HepG2 (cell line): ENCODE results near the gene TXN. TPM values are rescaled to one million over a fixed set of nuclear protein-coding genes. Genes with fewer than 3 reads are reported as not detected.

Experiments
- CEBPB ChIP-seq: IDR thresholded peaks from 2 replicates; pipeline ENCODE4 v1.6.1; 2011; ENCODE audit warnings: low read depth, low read length, improper control_type of control experiment, borderline replicate concordance
- ELF1 ChIP-seq: sonication (generic); formaldehyde crosslinking; IDR thresholded peaks from 2 replicates; pipeline ENCODE4 v1.4.0; 2020; ENCODE audit warnings: missing genetic modification reagents
- GABPA ChIP-seq, 2 experiments: IDR thresholded peaks; 2 replicates each; pipeline ENCODE4 v1.6.1; 2011 to 2016; ENCODE audit warnings: low read depth in 2 of 2, low read length in 1 of 2, missing biosample characterization in 1 of 2, missing genetic modification characterization in 1 of 2
- GMEB1 ChIP-seq: sonication (generic); formaldehyde crosslinking; IDR thresholded peaks from 2 replicates; pipeline ENCODE4 v1.5.1; 2020; ENCODE audit warnings: missing genetic modification reagents, mild to moderate bottlenecking, borderline replicate concordance
- KAT7 ChIP-seq: IDR thresholded peaks from 2 replicates; pipeline ENCODE4 v1.6.1; 2018; ENCODE audit warnings: borderline replicate concordance, missing compliant biosample characterization
- NFATC3 ChIP-seq: sonication (generic); formaldehyde crosslinking; IDR thresholded peaks from 2 replicates; pipeline ENCODE4 v1.5.1; 2020; ENCODE audit warnings: mild to moderate bottlenecking, missing genetic modification reagents
- NRL ChIP-seq: sonication (generic); formaldehyde crosslinking; IDR thresholded peaks from 2 replicates; pipeline ENCODE4 v1.5.0; 2020; ENCODE audit warnings: missing genetic modification reagents, mild to moderate bottlenecking, moderate library complexity, borderline replicate concordance
- SNAI1 ChIP-seq: sonication (generic); formaldehyde crosslinking; IDR thresholded peaks from 2 replicates; pipeline ENCODE4 v1.5.0; 2020; ENCODE audit warnings: mild to moderate bottlenecking, missing genetic modification reagents, borderline replicate concordance
- SP1 ChIP-seq, 2 experiments: fragments of 450-650 bp in 1 of 2; sonication (generic) in 1 of 2; formaldehyde crosslinking in 1 of 2; IDR thresholded peaks; 2 replicates each; pipeline versions ENCODE4 v1.4.0 to v1.6.1; 2016 to 2020; ENCODE audit warnings: missing genetic modification reagents in 1 of 2
- SUZ12 ChIP-seq: fragments of 150-350 bp; IDR thresholded peaks from 2 replicates; pipeline ENCODE4 v1.6.1; 2014; ENCODE audit warnings: low read depth, low read length
- TRIM22 ChIP-seq: fragments of 450-650 bp; IDR thresholded peaks from 2 replicates; pipeline ENCODE4 v1.6.1; 2017
- ZBTB10 ChIP-seq: sonication (generic); formaldehyde crosslinking; IDR thresholded peaks from 2 replicates; pipeline ENCODE4 v1.4.0; 2020; ENCODE audit warnings: missing genetic modification reagents, borderline replicate concordance
- ZFX ChIP-seq: sonication (generic); formaldehyde crosslinking; IDR thresholded peaks from 2 replicates; pipeline ENCODE4 v1.4.0; 2020; ENCODE audit warnings: mild to moderate bottlenecking, low read depth, missing genetic modification reagents, moderate library complexity
- ZNF496 ChIP-seq: sonication (generic); formaldehyde crosslinking; IDR thresholded peaks from 2 replicates; pipeline ENCODE4 v1.8.1; 2023; ENCODE audit warnings: mild to moderate bottlenecking, moderate library complexity, missing genetic modification reagents; ENCODE audit not compliant: insufficient replicate concordance
- ZNF576 ChIP-seq: sonication (generic); formaldehyde crosslinking; IDR thresholded peaks from 2 replicates; pipeline ENCODE4 v1.4.0; 2020; ENCODE audit warnings: mild to moderate bottlenecking, missing genetic modification reagents
- ZNF598 ChIP-seq: sonication (generic); formaldehyde crosslinking; IDR thresholded peaks from 2 replicates; pipeline ENCODE4 v1.5.1; 2020; ENCODE audit warnings: mild to moderate bottlenecking, missing genetic modification reagents, borderline replicate concordance
- ZNF670 ChIP-seq: sonication (generic); formaldehyde crosslinking; IDR thresholded peaks from 2 replicates; pipeline ENCODE4 v1.8.0; 2022; ENCODE audit warnings: mild to moderate bottlenecking, missing genetic modification reagents, borderline replicate concordance
- ZNF703 ChIP-seq: sonication (generic); formaldehyde crosslinking; IDR thresholded peaks from 2 replicates; pipeline ENCODE4 v1.5.1; 2020; ENCODE audit warnings: missing genetic modification reagents, mild to moderate bottlenecking, moderate library complexity, borderline replicate concordance
- ZNF709 ChIP-seq: sonication (generic); formaldehyde crosslinking; IDR thresholded peaks from 2 replicates; pipeline ENCODE4 v1.5.0; 2020; ENCODE audit warnings: mild to moderate bottlenecking, missing genetic modification reagents
- ZNF766 ChIP-seq: sonication (generic); formaldehyde crosslinking; IDR thresholded peaks from 2 replicates; pipeline ENCODE4 v1.5.0; 2020; ENCODE audit warnings: missing genetic modification reagents, borderline replicate concordance
- ZNF784 ChIP-seq: sonication (generic); formaldehyde crosslinking; IDR thresholded peaks from 2 replicates; pipeline ENCODE4 v1.5.1; 2020; ENCODE audit warnings: missing genetic modification reagents, mild to moderate bottlenecking, borderline replicate concordance
- polyA plus RNA-seq, 8 experiments: library from polyadenylated mRNA; depleted of rRNA in 3 of 8; stranded (reverse) in 7 of 8; unstranded in 1 of 8; fragments of >200 nt; fragmentation: Illumina TruSeq in 4 of 8; extraction: Trizol in 4 of 8; gene quantifications; 2 replicates each; pipeline versions ENCODE4 v1.2.1 to v1.2.3, GENCODE V29; 2011 to 2016; ENCODE audit warnings: low read depth in 4 of 8, missing spikeins in 1 of 8, mixed read lengths in 1 of 8; ENCODE audit not compliant: insufficient read depth in 1 of 8
- total RNA-seq, 5 experiments: library from RNA; depleted of rRNA; stranded (reverse); fragments of >200 nt; fragmentation: Illumina TruSeq; extraction: Trizol; gene quantifications; 2 replicates each; pipeline ENCODE4 v1.2.3, GENCODE V29; 2016; ENCODE audit warnings: low read depth in 1 of 5

TXN gene
- total and polyA plus RNA-seq, 2 of the 13 experiments (the other 11 are each of a cell fraction or from before 2014, with no cell fraction given), result 364 to 470 TPM

GRCh38 chr9:110197330-110198187 is 58.7 kb downstream of the TXN start (continued):
- TF ChIP-seq ZBTB10 (no peak), ZNF784 (CRISPR knock-in tag) (no peak), GMEB1 (no peak; the same call in 1 of the 2 replicates), SP1 (IDR thresholded peaks at IDR 0.05) (no peak), SP1 (CRISPR knock-in tag; IDR thresholded peaks at IDR 0.05) (no peak), ZNF766 (CRISPR knock-in tag) (no peak), ELF1 (peak; percentile 66; the same call in 1 of the 2 replicates), ZNF576 (CRISPR knock-in tag) (no peak), NRL (CRISPR knock-in tag) (no peak), GABPA (IDR thresholded peaks at IDR 0.05; ENCODE audit: low read depth, low read length) (no peak), GABPA (CRISPR knock-in tag; IDR thresholded peaks at IDR 0.05; ENCODE audit: low read depth) (no peak), KAT7 (CRISPR knock-in tag) (no peak), ZNF670 (no peak), ZNF703 (CRISPR knock-in tag) (no peak), ZNF496 (CRISPR knock-in tag) (no peak), TRIM22 (no peak), NFATC3 (no peak), ZNF598 (no peak), CEBPB (no peak), SUZ12 (no peak), ZNF709 (CRISPR knock-in tag) (0 out of 2 replicates have a peak, but pooled peaks have one; percentile 43), SNAI1 (CRISPR knock-in tag) (no peak), ZFX (CRISPR knock-in tag) (no peak)
